H7 (cell line): ENCODE measurements around the gene LGI1. TPM values are rescaled to one million over a fixed set of nuclear protein-coding genes. Genes with fewer than 3 reads are reported as not detected.

Experiments
- DNase-seq: peaks from one replicate; pipeline ENCODE4 v3.0.0; 2012
- H3K27me3 ChIP-seq: 2 replicates; pipeline ENCODE4 v1.6.0; 2011; ENCODE audit warnings: mild to moderate bottlenecking, low read length; ENCODE audit not compliant: control insufficient read depth, insufficient read depth
- H3K36me3 ChIP-seq: replicated peaks from 2 replicates; pipeline ENCODE4 v1.5.1; 2011; ENCODE audit warnings: low read length; ENCODE audit not compliant: control insufficient read depth, insufficient read depth
- H3K4me3 ChIP-seq: 2 replicates; pipeline ENCODE4 v1.5.1; 2011; ENCODE audit warnings: low read depth, mild to moderate bottlenecking, control low read depth, low read length, moderate library complexity; ENCODE audit not compliant: insufficient read depth
- total RNA-seq: library from RNA; depleted of rRNA; stranded (reverse); fragments of >200 nt; shearing (Covaris generic); gene quantifications from 2 replicates; pipeline ENCODE4 v1.2.3, GENCODE V29; 2014

The LGI1 gene
- total RNA-seq, 1 experiment from 2014 or later = 0.07 TPM

- H3K36me3 ChIP-seq = no peaks in the 10 kb centered on the region
- no peak for DNase-seq
- no peak overlapping the region for H3K4me3 ChIP-seq
- H3K27me3 ChIP-seq = no peaks in the 10 kb centered on the region
Observed at GRCh38 chr10:93746844-93747284, 10.9 kb upstream of the LGI1 start.

- DNase-seq = no peak
Observed at GRCh38 chr10:93749218-93749799, 8.4 kb upstream of the LGI1 start.

GRCh38 chr10:93751124-93751523, 6.6 kb upstream of the LGI1 start:
- H3K4me3 ChIP-seq = no peak overlapping the region

More at GRCh38 chr10:93749218-93749799, 8.4 kb upstream of the LGI1 start:
- Histone ChIP-seq H3K36me3 (no peaks in the 10 kb centered on the region), H3K4me3 (no peak overlapping the region), H3K27me3 (no peaks in the 10 kb centered on the region)

GRCh38 chr10:93751832-93752231, 5.9 kb upstream of the LGI1 start:
- Histone ChIP-seq H3K36me3 (no peaks in the 10 kb centered on the region), H3K4me3 (peak overlapping the region; percentile 16; the same call in 1 of the 2 replicates), H3K27me3 (no peaks in the 10 kb centered on the region)
- DNase-seq = no peak

More at GRCh38 chr10:93751124-93751523, 6.6 kb upstream of the LGI1 start:
- DNase-seq = no peak
- H3K27me3 ChIP-seq = no peaks in the 10 kb centered on the region
- H3K36me3 ChIP-seq = no peaks in the 10 kb centered on the region

GRCh38 chr10:93752761-93753160, 5.0 kb upstream of the LGI1 start:
- no peak overlapping the region for H3K4me3 ChIP-seq

GRCh38 chr10:93753621-93754250, 4.0 kb upstream of the LGI1 start:
- H3K36me3 ChIP-seq = no peaks in the 10 kb centered on the region
- H3K27me3 ChIP-seq = no peaks in the 10 kb centered on the region
- H3K4me3 ChIP-seq = no peak overlapping the region
- DNase-seq = no peak

More at GRCh38 chr10:93752761-93753160, 5.0 kb upstream of the LGI1 start:
- Histone ChIP-seq H3K27me3 (no peaks in the 10 kb centered on the region), H3K36me3 (no peaks in the 10 kb centered on the region)
- no peak for DNase-seq

- DNase-seq = no peak
- H3K36me3 ChIP-seq = no peaks in the 10 kb centered on the region
- no peaks in the 10 kb centered on the region; the same call in 1 of the 2 replicates for H3K27me3 ChIP-seq
- H3K4me3 ChIP-seq = no peak overlapping the region
Observed at GRCh38 chr10:93754761-93755160, 3.0 kb upstream of the LGI1 start.

GRCh38 chr10:93755443-93756116, 2.2 kb upstream of the LGI1 start:
- Histone ChIP-seq H3K36me3 (no peaks in the 10 kb centered on the region), H3K27me3 (no peaks in the 10 kb centered on the region; the same call in 1 of the 2 replicates), H3K4me3 (no peak overlapping the region)
- DNase-seq = no peak

- no peaks in the 10 kb centered on the region for H3K36me3 ChIP-seq
- no peak for DNase-seq
- H3K27me3 ChIP-seq = no peaks in the 10 kb centered on the region; the same call in 1 of the 2 replicates
- no peak overlapping the region for H3K4me3 ChIP-seq
Observed at GRCh38 chr10:93756118-93756517, 1.6 kb upstream of the LGI1 start.

GRCh38 chr10:93757136-93757535, 600 bp upstream of the LGI1 start:
- H3K4me3 ChIP-seq = no peak overlapping the region
- no peaks in the 10 kb centered on the region; the same call in 1 of the 2 replicates for H3K27me3 ChIP-seq
- no peak for DNase-seq
- no peaks in the 10 kb centered on the region for H3K36me3 ChIP-seq

GRCh38 chr10:93758508-93758885, 761 bp downstream of the LGI1 start:
- DNase-seq = no peak
- Histone ChIP-seq H3K27me3 (no peaks in the 10 kb centered on the region; the same call in 1 of the 2 replicates), H3K36me3 (no peaks in the 10 kb centered on the region), H3K4me3 (no peak overlapping the region)

GRCh38 chr10:93758891-93759410, 1.2 kb downstream of the LGI1 start:
- Histone ChIP-seq H3K36me3 (no peaks in the 10 kb centered on the region), H3K27me3 (no peaks in the 10 kb centered on the region; the same call in 1 of the 2 replicates), H3K4me3 (no peak overlapping the region)
- DNase-seq = no peak

- Histone ChIP-seq H3K4me3 (no peak overlapping the region), H3K36me3 (no peaks in the 10 kb centered on the region), H3K27me3 (no peaks in the 10 kb centered on the region; the same call in 1 of the 2 replicates)
- DNase-seq = no peak
Observed at GRCh38 chr10:93760490-93760889, 2.8 kb downstream of the LGI1 start.

GRCh38 chr10:93762979-93763391, 5.2 kb downstream of the LGI1 start:
- Histone ChIP-seq H3K36me3 (no peaks in the 10 kb centered on the region), H3K27me3 (no peaks in the 10 kb centered on the region; the same call in 1 of the 2 replicates), H3K4me3 (no peak overlapping the region)
- no peak for DNase-seq

- no peak for DNase-seq
- no peak overlapping the region for H3K4me3 ChIP-seq
- no peaks in the 10 kb centered on the region for H3K27me3 ChIP-seq
Observed at GRCh38 chr10:93766918-93767317, 9.2 kb downstream of the LGI1 start.

More at GRCh38 chr10:93766918-93767317, 9.2 kb downstream of the LGI1 start:
- H3K36me3 ChIP-seq = no peaks in the 10 kb centered on the region
